MM.1S (cell line): ENCODE measurements around the gene NEGR1.

ENCODE experiments used
- CTCF ChIP-seq: fragments of 300-600 bp; sonication (generic); IDR thresholded peaks from 2 replicates; pipeline ENCODE4 v1.5.1; 2016; ENCODE audit warnings: antibody characterized with exemption, low read length, mixed read lengths
- EZH2phosphoT487 ChIP-seq: fragments of 300-600 bp; sonication (generic); IDR thresholded peaks from 2 replicates; pipeline ENCODE4 v1.6.1; 2018; ENCODE audit warnings: antibody characterized with exemption, low read length

GRCh38 chr1:72182859-72183258 lies 99.5 kb downstream of the NEGR1 start:
- TF ChIP-seq CTCF, result no peak
- no peak for TF ChIP-seq EZH2phosphoT487
